ENCODE data around the gene AP4M1. TPM values are rescaled to one million over a fixed set of nuclear protein-coding genes. Genes with fewer than 3 reads are reported as not detected.

AP4M1 gene
- total RNA-seq, 1 donor from 2014 or later = 23.6 TPM

- DNase-seq (ENCODE audit: low read depth) = no peak
- TF ChIP-seq CTCF (IDR thresholded peaks at IDR 0.05; ENCODE audit: insufficient read depth, low read length, poor library complexity, severe bottlenecking) = no peak
- Histone ChIP-seq H3K4me3 (ENCODE audit: low read depth, low read length) (no peak overlapping the region), H3K36me3 (ENCODE audit: control insufficient read depth, insufficient read depth, low read length) (peaks cover 21% of the 10 kb centered on the region), H3K27me3 (ENCODE audit: control insufficient read depth, insufficient read depth, low read length) (no peaks in the 10 kb centered on the region)
Measured at GRCh38 chr7:100071018-100071723, 30.3 kb upstream of the AP4M1 start.

- no peaks in the 10 kb centered on the region for H3K27me3 ChIP-seq (ENCODE audit: control insufficient read depth, insufficient read depth, low read length)
- H3K4me3 ChIP-seq (ENCODE audit: low read depth, low read length) = no peak overlapping the region
- peaks cover 22% of the 10 kb centered on the region for H3K36me3 ChIP-seq (ENCODE audit: control insufficient read depth, insufficient read depth, low read length)
- DNase-seq (ENCODE audit: low read depth) = no peak
- TF ChIP-seq CTCF (IDR thresholded peaks at IDR 0.05; ENCODE audit: insufficient read depth, low read length, poor library complexity, severe bottlenecking) = no peak
Measured at GRCh38 chr7:100072462-100072861, 29.0 kb upstream of the AP4M1 start.

GRCh38 chr7:100074841-100075240 is 26.6 kb upstream of the AP4M1 start:
- DNase-seq (ENCODE audit: low read depth) = no peak
- TF ChIP-seq CTCF (IDR thresholded peaks at IDR 0.05; ENCODE audit: insufficient read depth, low read length, poor library complexity, severe bottlenecking) = no peak
- H3K36me3 ChIP-seq (ENCODE audit: control insufficient read depth, insufficient read depth, low read length) = peaks cover 24% of the 10 kb centered on the region
- H3K27me3 ChIP-seq (ENCODE audit: control insufficient read depth, insufficient read depth, low read length) = no peaks in the 10 kb centered on the region
- H3K4me3 ChIP-seq (ENCODE audit: low read depth, low read length) = no peak overlapping the region

- peaks cover 24% of the 10 kb centered on the region for H3K36me3 ChIP-seq (ENCODE audit: control insufficient read depth, insufficient read depth, low read length)
- no peak for TF ChIP-seq CTCF (IDR thresholded peaks at IDR 0.05; ENCODE audit: insufficient read depth, low read length, poor library complexity, severe bottlenecking)
- no peak overlapping the region for H3K4me3 ChIP-seq (ENCODE audit: low read depth, low read length)
- no peaks in the 10 kb centered on the region for H3K27me3 ChIP-seq (ENCODE audit: control insufficient read depth, insufficient read depth, low read length)
- DNase-seq (ENCODE audit: low read depth) = no peak
Measured at GRCh38 chr7:100075418-100075817, 26.0 kb upstream of the AP4M1 start.

GRCh38 chr7:100077205-100077604 is 24.2 kb upstream of the AP4M1 start:
- no peak overlapping the region for H3K4me3 ChIP-seq (ENCODE audit: low read depth, low read length)
- H3K27me3 ChIP-seq (ENCODE audit: control insufficient read depth, insufficient read depth, low read length) = no peaks in the 10 kb centered on the region
- TF ChIP-seq CTCF (IDR thresholded peaks at IDR 0.05; ENCODE audit: insufficient read depth, low read length, poor library complexity, severe bottlenecking) = no peak
- DNase-seq (ENCODE audit: low read depth) = no peak
- H3K36me3 ChIP-seq (ENCODE audit: control insufficient read depth, insufficient read depth, low read length) = peaks cover 15% of the 10 kb centered on the region

GRCh38 chr7:100079024-100079560 is 22.4 kb upstream of the AP4M1 start:
- no peak overlapping the region for H3K4me3 ChIP-seq (ENCODE audit: low read depth, low read length)
- H3K27me3 ChIP-seq (ENCODE audit: control insufficient read depth, insufficient read depth, low read length) = no peaks in the 10 kb centered on the region
- peaks cover 11% of the 10 kb centered on the region for H3K36me3 ChIP-seq (ENCODE audit: control insufficient read depth, insufficient read depth, low read length)
- TF ChIP-seq CTCF (IDR thresholded peaks at IDR 0.05; ENCODE audit: insufficient read depth, low read length, poor library complexity, severe bottlenecking) = no peak
- DNase-seq (ENCODE audit: low read depth) = no peak

Measured in kidney epithelial cell (primary cell).